KMS-11 (cell line): ENCODE results near the gene SSPN.
A peak's percentile ranks its signal among the peaks of the same experiment; 100 is the strongest.

Source experiments
- H2AFZ ChIP-seq: fragments of 200-600 bp; sonication (generic); 2 replicates; pipeline ENCODE4 v1.6.1; 2016; ENCODE audit warnings: antibody characterized with exemption, mixed run types, low read depth
- H3K27ac ChIP-seq: fragments of 200-600 bp; sonication (generic); 2 replicates; pipeline ENCODE4 v1.6.1; 2016; ENCODE audit warnings: mild to moderate bottlenecking, mixed run types
- H3K27me3 ChIP-seq: fragments of 200-600 bp; sonication (generic); 2 replicates; pipeline ENCODE4 v1.6.1; 2017; ENCODE audit warnings: mild to moderate bottlenecking, low read depth, mixed run types, moderate library complexity; ENCODE audit not compliant: insufficient read depth
- H3K36me3 ChIP-seq: fragments of 200-600 bp; sonication (generic); 2 replicates; pipeline ENCODE4 v1.6.1; 2017; ENCODE audit warnings: mild to moderate bottlenecking, mixed run types; ENCODE audit not compliant: insufficient read depth
- H3K4me1 ChIP-seq: fragments of 200-600 bp; sonication (generic); 2 replicates; pipeline ENCODE4 v1.6.1; 2016; ENCODE audit warnings: mild to moderate bottlenecking, low read depth, mixed run types; ENCODE audit not compliant: poor library complexity, severe bottlenecking
- H3K4me2 ChIP-seq: fragments of 200-600 bp; sonication (generic); 2 replicates; pipeline ENCODE4 v1.7.0; 2016; ENCODE audit warnings: mild to moderate bottlenecking, mixed run types
- H3K4me3 ChIP-seq: fragments of 200-600 bp; sonication (generic); IDR thresholded peaks from 2 replicates; pipeline ENCODE4 v1.6.1; 2017; ENCODE audit warnings: low read depth, low read length, mixed read lengths; ENCODE audit not compliant: insufficient read depth
- H3K79me2 ChIP-seq: fragments of 200-600 bp; sonication (generic); 2 replicates; pipeline ENCODE4 v1.6.1; 2016; ENCODE audit warnings: low read depth, mixed run types; ENCODE audit not compliant: insufficient read depth
- H3K9ac ChIP-seq: fragments of 200-600 bp; sonication (generic); 2 replicates; pipeline ENCODE4 v1.6.1; 2016; ENCODE audit warnings: mild to moderate bottlenecking, mixed run types
- H4K20me1 ChIP-seq: fragments of 200-600 bp; sonication (generic); 2 replicates; pipeline ENCODE4 v1.6.1; 2016; ENCODE audit warnings: mild to moderate bottlenecking, mixed run types; ENCODE audit not compliant: insufficient read depth
- TF ChIP-seq, protein P1 (sequence below): fragments of 200-600 bp; sonication (generic); conservative IDR thresholded peaks from 2 replicates; pipeline ENCODE4 v1.6.1; 2017; ENCODE audit warnings: low read depth, mild to moderate bottlenecking, antibody characterized with exemption, low read length, moderate library complexity, mixed read lengths

The SSPN gene

DNA sequence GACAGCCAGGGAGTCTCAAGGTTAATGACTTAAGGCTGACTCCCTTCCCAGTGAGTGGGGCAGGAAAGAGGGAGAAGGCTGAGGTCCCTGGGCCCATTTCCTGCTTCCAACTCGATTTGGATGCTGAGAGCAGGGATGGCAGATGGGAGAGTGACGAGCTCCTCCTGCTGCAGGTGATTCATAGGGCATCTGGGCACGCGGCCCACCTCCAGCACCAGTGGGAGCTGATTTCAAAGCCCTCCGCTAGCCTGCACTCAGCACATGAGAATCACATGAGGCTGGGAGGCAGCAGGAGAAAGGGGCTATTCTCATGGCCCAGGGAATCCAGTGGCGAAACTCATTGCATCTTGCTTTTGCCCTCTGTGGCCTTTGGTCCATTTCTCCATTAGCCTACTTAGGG is 90.8 kb downstream of the SSPN start:
- H3K27me3 ChIP-seq = no peaks in the 10 kb centered on the region
- H3K4me2 ChIP-seq = no peak overlapping the region
- no peak overlapping the region for H3K9ac ChIP-seq
- no peaks in the 10 kb centered on the region for H3K79me2 ChIP-seq
- no peak overlapping the region for H2AFZ ChIP-seq
- peaks cover 68% of the 10 kb centered on the region for H3K4me1 ChIP-seq
- TF ChIP-seq, protein P1, sequence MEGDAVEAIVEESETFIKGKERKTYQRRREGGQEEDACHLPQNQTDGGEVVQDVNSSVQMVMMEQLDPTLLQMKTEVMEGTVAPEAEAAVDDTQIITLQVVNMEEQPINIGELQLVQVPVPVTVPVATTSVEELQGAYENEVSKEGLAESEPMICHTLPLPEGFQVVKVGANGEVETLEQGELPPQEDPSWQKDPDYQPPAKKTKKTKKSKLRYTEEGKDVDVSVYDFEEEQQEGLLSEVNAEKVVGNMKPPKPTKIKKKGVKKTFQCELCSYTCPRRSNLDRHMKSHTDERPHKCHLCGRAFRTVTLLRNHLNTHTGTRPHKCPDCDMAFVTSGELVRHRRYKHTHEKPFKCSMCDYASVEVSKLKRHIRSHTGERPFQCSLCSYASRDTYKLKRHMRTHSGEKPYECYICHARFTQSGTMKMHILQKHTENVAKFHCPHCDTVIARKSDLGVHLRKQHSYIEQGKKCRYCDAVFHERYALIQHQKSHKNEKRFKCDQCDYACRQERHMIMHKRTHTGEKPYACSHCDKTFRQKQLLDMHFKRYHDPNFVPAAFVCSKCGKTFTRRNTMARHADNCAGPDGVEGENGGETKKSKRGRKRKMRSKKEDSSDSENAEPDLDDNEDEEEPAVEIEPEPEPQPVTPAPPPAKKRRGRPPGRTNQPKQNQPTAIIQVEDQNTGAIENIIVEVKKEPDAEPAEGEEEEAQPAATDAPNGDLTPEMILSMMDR = no peak
- no peak overlapping the region for H3K27ac ChIP-seq
- no peaks in the 10 kb centered on the region for H3K36me3 ChIP-seq
- no peak overlapping the region for H3K4me3 ChIP-seq
- no peaks in the 10 kb centered on the region for H4K20me1 ChIP-seq

DNA sequence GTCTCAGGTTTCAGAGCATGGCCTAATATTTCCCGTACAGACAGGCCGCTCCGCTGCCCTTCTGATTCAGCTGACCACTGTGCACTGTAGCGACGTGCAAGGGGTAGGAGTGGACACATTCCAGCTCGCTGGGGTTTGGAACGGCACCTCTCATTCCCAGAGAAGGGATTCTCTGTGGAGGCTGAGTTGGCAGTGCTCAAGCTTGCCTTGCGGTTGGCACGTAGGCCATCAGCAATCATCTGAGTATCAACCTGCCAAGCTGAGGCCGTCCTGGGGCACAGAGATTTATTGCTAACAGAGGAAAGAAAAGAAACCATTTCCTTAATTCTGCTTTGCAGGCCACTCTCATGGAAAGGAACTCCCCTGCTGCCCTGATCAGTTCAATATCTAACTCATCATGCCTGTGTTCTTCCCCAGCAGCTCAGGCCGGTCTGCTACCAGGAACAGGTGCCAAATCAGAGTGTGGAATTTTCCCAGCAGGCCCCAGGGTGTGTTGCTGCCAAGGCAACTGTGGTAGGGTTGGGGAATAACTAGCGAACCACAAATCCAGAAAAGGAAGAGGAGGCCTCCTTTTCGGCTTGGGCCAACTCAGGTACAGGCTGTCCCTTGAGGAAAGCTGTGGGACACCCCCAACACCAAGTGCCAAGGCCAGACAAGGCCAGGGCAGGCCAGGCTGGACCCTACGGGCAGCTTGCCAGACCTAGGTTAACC is 92.5 kb downstream of the SSPN start:
- H4K20me1 ChIP-seq = no peaks in the 10 kb centered on the region
- peak overlapping the region; percentile 33; the same call in 1 of the 2 replicates for H3K4me2 ChIP-seq
- no peaks in the 10 kb centered on the region for H3K79me2 ChIP-seq
- no peak overlapping the region for H3K27ac ChIP-seq
- H2AFZ ChIP-seq = no peak overlapping the region; the same call in 1 of the 2 replicates
- no peak overlapping the region for H3K4me3 ChIP-seq
- TF ChIP-seq, protein P1 = no peak
- peaks cover 52% of the 10 kb centered on the region for H3K4me1 ChIP-seq
- H3K27me3 ChIP-seq = no peaks in the 10 kb centered on the region
- H3K9ac ChIP-seq = no peak overlapping the region
- no peaks in the 10 kb centered on the region for H3K36me3 ChIP-seq

DNA sequence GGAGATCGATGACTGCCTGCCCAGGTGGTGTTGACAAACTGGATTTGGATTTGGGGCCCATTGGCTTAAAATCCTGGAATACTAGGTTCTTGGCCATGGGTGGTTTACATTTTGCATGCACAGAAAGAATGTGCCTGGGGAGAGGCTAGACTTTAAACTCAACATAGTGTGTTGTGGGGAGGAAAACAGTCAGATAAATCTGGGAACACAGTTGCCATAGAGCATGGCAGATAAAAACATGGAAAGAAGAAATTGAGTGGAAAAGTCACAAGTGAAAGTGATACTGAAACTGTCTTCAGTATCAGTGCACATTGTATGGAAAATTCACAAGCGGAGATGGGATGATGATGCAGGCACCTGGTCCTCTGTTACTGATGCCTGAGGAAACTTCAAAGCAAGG is 95.2 kb downstream of the SSPN start:
- H3K4me2 ChIP-seq = no peak overlapping the region
- no peak overlapping the region for H2AFZ ChIP-seq
- peaks cover 42% of the 10 kb centered on the region for H3K4me1 ChIP-seq
- H3K4me3 ChIP-seq = no peak overlapping the region
- H3K9ac ChIP-seq = no peak overlapping the region
- H3K27me3 ChIP-seq = no peaks in the 10 kb centered on the region
- TF ChIP-seq, protein P1 = no peak
- H3K27ac ChIP-seq = no peak overlapping the region
- no peaks in the 10 kb centered on the region for H4K20me1 ChIP-seq
- H3K79me2 ChIP-seq = no peaks in the 10 kb centered on the region
- H3K36me3 ChIP-seq = no peaks in the 10 kb centered on the region

DNA sequence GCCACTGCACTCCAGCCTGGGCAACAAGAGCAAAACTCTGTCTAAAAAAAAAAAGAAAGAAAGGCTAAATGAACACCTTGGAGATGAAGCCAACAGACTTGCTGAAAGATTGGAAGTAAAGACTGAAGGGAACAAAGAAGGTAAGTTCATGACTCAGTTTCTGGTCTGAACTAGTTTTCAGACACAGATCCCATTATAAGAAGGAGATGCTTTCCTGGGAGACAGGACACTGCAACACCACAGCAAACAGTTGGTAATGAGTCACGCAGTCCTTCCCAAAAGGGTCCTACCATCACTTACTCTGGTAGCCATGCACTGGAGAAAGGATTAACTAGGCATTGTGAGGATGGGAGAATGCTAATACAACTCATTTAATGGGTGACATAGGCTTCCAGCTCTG is 97.2 kb downstream of the SSPN start:
- H3K79me2 ChIP-seq = no peaks in the 10 kb centered on the region
- no peak overlapping the region for H3K27ac ChIP-seq
- H3K36me3 ChIP-seq = no peaks in the 10 kb centered on the region
- no peaks in the 10 kb centered on the region for H4K20me1 ChIP-seq
- H3K27me3 ChIP-seq = no peaks in the 10 kb centered on the region
- no peak overlapping the region for H3K4me3 ChIP-seq
- no peak overlapping the region for H3K4me2 ChIP-seq
- H3K4me1 ChIP-seq = peaks cover 60% of the 10 kb centered on the region
- no peak overlapping the region for H2AFZ ChIP-seq
- TF ChIP-seq, protein P1 = no peak
- H3K9ac ChIP-seq = no peak overlapping the region
